ENCODE measurements around the gene FRYL. TPM values are rescaled to one million over a fixed set of nuclear protein-coding genes. Genes with fewer than 3 reads are reported as not detected.
"Not testable (repeated sequence)": the region's sequence is repeated elsewhere in the genome, so short reads cannot be mapped to it uniquely, and the experiment has no call there.

Gene FRYL
- polyA plus RNA-seq, 1 experiment: 28.0 TPM

DNA sequence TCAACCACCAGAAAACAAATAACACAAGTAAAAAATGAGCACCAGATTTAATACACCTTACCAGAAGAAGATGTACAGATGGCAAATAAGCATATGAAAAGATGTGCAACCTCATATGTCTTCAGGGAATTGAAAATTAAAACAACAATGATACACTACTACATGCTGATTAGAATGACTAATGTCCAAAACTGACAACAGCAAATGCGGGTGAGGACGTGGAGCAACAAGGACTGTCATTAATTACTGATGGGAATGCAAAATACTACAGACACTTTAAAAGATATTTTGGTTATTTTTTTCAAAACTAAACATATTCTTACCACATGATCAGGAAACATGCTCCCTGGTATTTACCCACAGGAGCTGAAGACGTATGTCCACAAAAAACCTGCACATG, 140.3 kb downstream of the FRYL start:
- DNase-seq (ENCODE audit: low read depth, low spot score): no peak

GRCh38 chr4:48638586-48638985, 141.5 kb downstream of the FRYL start:
- POLR2A ChIA-PET; H3K27me3 ChIP-seq (ENCODE audit: control insufficient read depth, insufficient read depth, low read length); H3K4me3 ChIP-seq (ENCODE audit: low read depth, low read length); H3K27ac ChIP-seq (ENCODE audit: low read depth, low read length); DNase-seq (ENCODE audit: low read depth, low spot score); H3K9me3 ChIP-seq (ENCODE audit: control insufficient read depth, insufficient read depth, low read length): not testable (repeated sequence)
- CTCF ChIA-PET: interaction anchor here (1.4 kb wide), 1 partner anchor 60 kb away, joined by 5 read pairs; no protein-coding TSS in a partner anchor

More for the DNA sequence above, 140.3 kb downstream of the FRYL start:
- no peaks in the 10 kb centered on the region for H3K9me3 ChIP-seq (ENCODE audit: control insufficient read depth, insufficient read depth, low read length)
- no peaks in the 10 kb centered on the region for H3K27me3 ChIP-seq (ENCODE audit: control insufficient read depth, insufficient read depth, low read length)
- TF ChIP-seq, protein P1, sequence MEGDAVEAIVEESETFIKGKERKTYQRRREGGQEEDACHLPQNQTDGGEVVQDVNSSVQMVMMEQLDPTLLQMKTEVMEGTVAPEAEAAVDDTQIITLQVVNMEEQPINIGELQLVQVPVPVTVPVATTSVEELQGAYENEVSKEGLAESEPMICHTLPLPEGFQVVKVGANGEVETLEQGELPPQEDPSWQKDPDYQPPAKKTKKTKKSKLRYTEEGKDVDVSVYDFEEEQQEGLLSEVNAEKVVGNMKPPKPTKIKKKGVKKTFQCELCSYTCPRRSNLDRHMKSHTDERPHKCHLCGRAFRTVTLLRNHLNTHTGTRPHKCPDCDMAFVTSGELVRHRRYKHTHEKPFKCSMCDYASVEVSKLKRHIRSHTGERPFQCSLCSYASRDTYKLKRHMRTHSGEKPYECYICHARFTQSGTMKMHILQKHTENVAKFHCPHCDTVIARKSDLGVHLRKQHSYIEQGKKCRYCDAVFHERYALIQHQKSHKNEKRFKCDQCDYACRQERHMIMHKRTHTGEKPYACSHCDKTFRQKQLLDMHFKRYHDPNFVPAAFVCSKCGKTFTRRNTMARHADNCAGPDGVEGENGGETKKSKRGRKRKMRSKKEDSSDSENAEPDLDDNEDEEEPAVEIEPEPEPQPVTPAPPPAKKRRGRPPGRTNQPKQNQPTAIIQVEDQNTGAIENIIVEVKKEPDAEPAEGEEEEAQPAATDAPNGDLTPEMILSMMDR (IDR thresholded peaks at IDR 0.05; ENCODE audit: low read depth, low read length): no peak
- ChIA-PET POLR2A (no interaction called here), CTCF (no interaction called here)
- no peak overlapping the region for H3K27ac ChIP-seq (ENCODE audit: low read depth, low read length)
- no peak overlapping the region for H3K4me3 ChIP-seq (ENCODE audit: low read depth, low read length)

- H3K4me3 ChIP-seq (ENCODE audit: low read depth, low read length): no peak overlapping the region
- TF ChIP-seq, protein P1 (IDR thresholded peaks at IDR 0.05; ENCODE audit: low read depth, low read length): no peak
- ChIA-PET POLR2A (no interaction called here), CTCF (interaction anchor here (1.4 kb wide), 1 partner anchor 58 kb away, joined by 5 read pairs; no protein-coding TSS in a partner anchor)
- no peak for DNase-seq (ENCODE audit: low read depth, low spot score)
- H3K27ac ChIP-seq (ENCODE audit: low read depth, low read length): no peak overlapping the region
- no peaks in the 10 kb centered on the region for H3K27me3 ChIP-seq (ENCODE audit: control insufficient read depth, insufficient read depth, low read length)
- no peaks in the 10 kb centered on the region for H3K9me3 ChIP-seq (ENCODE audit: control insufficient read depth, insufficient read depth, low read length)
These were observed 143.2 kb downstream of the FRYL start for GRCh38 chr4:48636911-48637310.

- ChIA-PET POLR2A (no interaction called here), CTCF (no interaction called here)
- Histone ChIP-seq H3K9me3 (ENCODE audit: control insufficient read depth, insufficient read depth, low read length) (no peaks in the 10 kb centered on the region), H3K27me3 (ENCODE audit: control insufficient read depth, insufficient read depth, low read length) (no peaks in the 10 kb centered on the region), H3K27ac (ENCODE audit: low read depth, low read length) (no peak overlapping the region), H3K4me3 (ENCODE audit: low read depth, low read length) (no peak overlapping the region)
- TF ChIP-seq, protein P1 (IDR thresholded peaks at IDR 0.05; ENCODE audit: low read depth, low read length): no peak
- no peak for DNase-seq (ENCODE audit: low read depth, low spot score)
These were observed 144.1 kb downstream of the FRYL start for GRCh38 chr4:48635980-48636379.

DNA sequence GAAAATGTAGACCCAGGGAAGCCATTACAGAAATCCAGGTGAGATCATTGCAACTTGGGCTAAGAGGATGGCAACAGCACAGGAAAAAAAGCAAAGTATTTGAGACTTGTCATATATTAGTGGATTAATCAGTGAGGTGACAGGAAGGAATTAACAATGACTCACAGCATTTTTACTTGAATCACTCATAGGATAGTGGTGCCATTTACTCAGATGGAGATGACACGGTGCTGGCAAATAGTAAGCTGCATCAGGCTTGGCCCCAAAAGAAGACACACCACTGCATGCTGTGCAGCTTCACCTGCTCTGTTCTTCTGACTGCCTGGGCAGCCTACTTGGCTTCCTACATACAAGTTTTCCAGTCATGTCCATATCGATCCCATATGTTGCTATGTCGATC, 144.8 kb downstream of the FRYL start:
- Histone ChIP-seq H3K27ac (ENCODE audit: low read depth, low read length) (no peak overlapping the region), H3K4me3 (ENCODE audit: low read depth, low read length) (no peak overlapping the region), H3K27me3 (ENCODE audit: control insufficient read depth, insufficient read depth, low read length) (no peaks in the 10 kb centered on the region), H3K9me3 (ENCODE audit: control insufficient read depth, insufficient read depth, low read length) (no peaks in the 10 kb centered on the region)
- no peak for DNase-seq (ENCODE audit: low read depth, low spot score)
- CTCF ChIA-PET: interaction anchor here (1.0 to 1.4 kb wide), 2 partner anchors 57 to 327 kb away, joined by 3 read pairs; no protein-coding TSS in a partner anchor
- TF ChIP-seq, protein P1 (IDR thresholded peaks at IDR 0.05; ENCODE audit: low read depth, low read length): no peak
- POLR2A ChIA-PET: no interaction called here
